HCT116 (cell line): ENCODE data around the gene RTN4. TPM values are rescaled to one million over a fixed set of nuclear protein-coding genes. Genes with fewer than 3 reads are reported as not detected.
A peak's percentile ranks its signal among the peaks of the same experiment; 100 is the strongest.

ENCODE experiments used
- ATAC-seq: fragments of 200-7000 bp; cut with Tn5 transposase; 2 replicates; pipeline ENCODE4 v1.9.1; 2020; ENCODE audit warnings: mild to moderate bottlenecking, moderate library complexity
- BruUV-seq: library from RNA; stranded (reverse); fragments of 400-500 nt; replicated peaks from 2 replicates; lab custom pipeline; 2021; lab: Mats Ljungman, UMichigan
- CTCF ChIA-PET: fragments of 300-600 bp; sonication (Branson Sonifier 250); formaldehyde crosslinking; loops from one replicate; lab custom pipeline; 2021; ENCODE audit warnings: antibody characterized with exemption; lab: Charles Lee
- POLR2A ChIA-PET: fragments of 300-600, 350-600 bp; sonication (Branson Sonifier 250); formaldehyde crosslinking; loops from one replicate; lab custom pipeline; 2021; ENCODE audit warnings: antibody characterized with exemption; lab: Charles Lee
- RAD21 ChIA-PET, 2 experiments: fragments of 300-600 bp; sonication (Branson Sonifier 250); formaldehyde crosslinking; loops; one replicate each; lab custom pipeline; 2023; ENCODE audit warnings: low total read pairs in 2 of 2; ENCODE audit not compliant: uncharacterized antibody in 2 of 2, unreplicated experiment in 2 of 2, low non-redundant PET in 1 of 2; lab: Charles Lee
- DNase-seq: peaks from one replicate; pipeline ENCODE4 v3.0.0-alpha.2; 2010; ENCODE audit warnings: low read depth, low spot score
- H2AFZ ChIP-seq: fragments of 200-600 bp; shearing (Covaris generic), sonication (generic); 2 replicates; pipeline ENCODE4 v1.6.1; 2017; ENCODE audit warnings: low read depth, mixed run types, mixed read lengths, antibody characterized with exemption, low read length; ENCODE audit not compliant: poor library complexity, severe bottlenecking
- H3K27ac ChIP-seq: 2 replicates; pipeline ENCODE4 v1.5.1; 2012; ENCODE audit warnings: low read depth, low read length
- H3K27me3 ChIP-seq: fragments of 200-600 bp; sonication (generic); 2 replicates; pipeline ENCODE4 v1.6.1; 2016; ENCODE audit warnings: mixed run types, low read length, mixed read lengths; ENCODE audit not compliant: insufficient read depth
- H3K36me3 ChIP-seq, 2 experiments: fragments of 200-500 bp in 1 of 2; fragments of 200-600 bp in 1 of 2; sonication (Bioruptor generic) in 1 of 2; sonication (generic) in 1 of 2; 2 replicates each; pipeline versions ENCODE4 v1.5.1 to v1.6.1; 2014 to 2016; ENCODE audit warnings: low read length in 2 of 2, inconsistent platforms in 1 of 2, mixed read lengths in 1 of 2, mixed run types in 1 of 2; ENCODE audit not compliant: insufficient read depth in 2 of 2, control insufficient read depth in 1 of 2
- H3K4me1 ChIP-seq, 2 experiments: fragments of 200-600 bp in 1 of 2; sonication (generic) in 1 of 2; 2 replicates each; pipeline versions ENCODE4 v1.5.1 to v1.6.1; 2012 to 2017; ENCODE audit warnings: low read length in 2 of 2, inconsistent platforms in 1 of 2, mild to moderate bottlenecking in 1 of 2, mixed read lengths in 1 of 2, mixed run types in 1 of 2, moderate library complexity in 1 of 2; ENCODE audit not compliant: insufficient read depth in 2 of 2, control insufficient read depth in 1 of 2
- H3K4me2 ChIP-seq: fragments of 200-600 bp; sonication (generic); 2 replicates; pipeline ENCODE4 v1.6.1; 2017; ENCODE audit warnings: mixed run types, low read length, mixed read lengths
- H3K4me3 ChIP-seq, 2 experiments: fragments of 200-600 bp in 1 of 2; sonication (generic) in 1 of 2; replicated peaks in 1 of 2; 2 replicates each; pipeline ENCODE4 v1.5.1; 2011 to 2016; ENCODE audit warnings: low read length in 2 of 2, control low read depth in 1 of 2, low read depth in 1 of 2, mild to moderate bottlenecking in 1 of 2, mixed read lengths in 1 of 2, mixed run types in 1 of 2
- H3K79me2 ChIP-seq: fragments of 200-600 bp; sonication (generic); 2 replicates; pipeline ENCODE4 v1.6.1; 2017; ENCODE audit warnings: mild to moderate bottlenecking, mixed run types, low read length, moderate library complexity, mixed read lengths; ENCODE audit not compliant: insufficient read depth
- H3K9ac ChIP-seq: fragments of 200-600 bp; sonication (generic); 2 replicates; pipeline ENCODE4 v1.6.1; 2016; ENCODE audit warnings: low read length, mixed read lengths
- H3K9me2 ChIP-seq: fragments of 200-600 bp; sonication (generic), shearing (Covaris generic); 2 replicates; pipeline ENCODE4 v1.6.1; 2017; ENCODE audit warnings: mixed run types, mild to moderate bottlenecking, moderate library complexity; ENCODE audit not compliant: insufficient read depth
- H3K9me3 ChIP-seq, 2 experiments: fragments of 200-500 bp in 1 of 2; fragments of 200-600 bp in 1 of 2; sonication (Bioruptor generic) in 1 of 2; sonication (generic) in 1 of 2; 2 replicates each; pipeline ENCODE4 v1.6.1; 2014 to 2017; ENCODE audit warnings: low read length in 2 of 2, mixed read lengths in 2 of 2, inconsistent platforms in 1 of 2, low read depth in 1 of 2, mild to moderate bottlenecking in 1 of 2, mixed run types in 1 of 2, moderate library complexity in 1 of 2; ENCODE audit not compliant: control insufficient read depth in 1 of 2, insufficient read depth in 1 of 2
- H4K20me1 ChIP-seq: fragments of 200-600 bp; sonication (generic), shearing (Covaris generic); 2 replicates; pipeline ENCODE4 v1.6.1; 2017; ENCODE audit warnings: mixed run types, mild to moderate bottlenecking, moderate library complexity; ENCODE audit not compliant: insufficient read depth
- CBX3 ChIP-seq: IDR thresholded peaks from 2 replicates; pipeline ENCODE4 v1.6.1; 2012; ENCODE audit warnings: low read depth
- EGR1 ChIP-seq: IDR thresholded peaks from 2 replicates; pipeline ENCODE4 v1.6.1; 2012; ENCODE audit warnings: low read depth
- FOSL1 ChIP-seq: IDR thresholded peaks from 2 replicates; pipeline ENCODE4 v1.6.1; 2012; ENCODE audit warnings: low read depth
- RAD21 ChIP-seq: IDR thresholded peaks from 2 replicates; pipeline ENCODE4 v1.6.1; 2012; ENCODE audit warnings: low read depth, mild to moderate bottlenecking
- SIN3A ChIP-seq: IDR thresholded peaks from 2 replicates; pipeline ENCODE4 v1.6.1; 2012; ENCODE audit warnings: low read depth
- SP1 ChIP-seq: IDR thresholded peaks from 2 replicates; pipeline ENCODE4 v1.6.1; 2012; ENCODE audit warnings: low read depth
- SRF ChIP-seq: IDR thresholded peaks from 2 replicates; pipeline ENCODE4 v1.6.1; 2012; ENCODE audit warnings: low read depth
- TCF7L2 ChIP-seq: IDR thresholded peaks from 2 replicates; pipeline ENCODE4 v1.7.0; 2011; ENCODE audit warnings: borderline replicate concordance, inconsistent platforms; ENCODE audit not compliant: insufficient read depth, insufficient read length; ENCODE audit errors: extremely low read depth
- YY1 ChIP-seq: IDR thresholded peaks from 2 replicates; pipeline ENCODE4 v1.6.1; 2011; ENCODE audit warnings: low read length, low read depth, moderate library complexity, mild to moderate bottlenecking; ENCODE audit not compliant: insufficient replicate concordance; ENCODE audit errors: extremely low read depth
- intact Hi-C: fragments of 100-400 bp; cut with micrococcal nuclease; formaldehyde crosslinking; loops from 2 replicates; pipeline ENCODE4 v1.10.0; 2022
- total RNA-seq: library from RNA; stranded (reverse); gene quantifications from one replicate; pipeline ENCODE4 v1.2.1, GENCODE V29; 2021; ENCODE audit not compliant: unreplicated experiment
- TF ChIP-seq, protein P1 (sequence below): IDR thresholded peaks from 2 replicates; pipeline ENCODE4 v1.6.1; 2012
- TF ChIP-seq, protein P2 (sequence below), 3 experiments: fragments of 200-600 bp in 1 of 3; sonication (generic) in 1 of 3; IDR thresholded peaks in 2 of 3; conservative IDR thresholded peaks in 1 of 3; 2 replicates each; pipeline ENCODE4 v1.5.1; 2012 to 2017; ENCODE audit warnings: low read depth in 2 of 3, low read length in 2 of 3, antibody characterized with exemption in 1 of 3, borderline replicate concordance in 1 of 3, control low read depth in 1 of 3, mild to moderate bottlenecking in 1 of 3, mixed read lengths in 1 of 3, mixed run types in 1 of 3, moderate library complexity in 1 of 3; ENCODE audit not compliant: insufficient read depth in 1 of 3

RTN4 gene
- total RNA-seq, 1 experiment from 2014 or later = 221 TPM

DNA sequence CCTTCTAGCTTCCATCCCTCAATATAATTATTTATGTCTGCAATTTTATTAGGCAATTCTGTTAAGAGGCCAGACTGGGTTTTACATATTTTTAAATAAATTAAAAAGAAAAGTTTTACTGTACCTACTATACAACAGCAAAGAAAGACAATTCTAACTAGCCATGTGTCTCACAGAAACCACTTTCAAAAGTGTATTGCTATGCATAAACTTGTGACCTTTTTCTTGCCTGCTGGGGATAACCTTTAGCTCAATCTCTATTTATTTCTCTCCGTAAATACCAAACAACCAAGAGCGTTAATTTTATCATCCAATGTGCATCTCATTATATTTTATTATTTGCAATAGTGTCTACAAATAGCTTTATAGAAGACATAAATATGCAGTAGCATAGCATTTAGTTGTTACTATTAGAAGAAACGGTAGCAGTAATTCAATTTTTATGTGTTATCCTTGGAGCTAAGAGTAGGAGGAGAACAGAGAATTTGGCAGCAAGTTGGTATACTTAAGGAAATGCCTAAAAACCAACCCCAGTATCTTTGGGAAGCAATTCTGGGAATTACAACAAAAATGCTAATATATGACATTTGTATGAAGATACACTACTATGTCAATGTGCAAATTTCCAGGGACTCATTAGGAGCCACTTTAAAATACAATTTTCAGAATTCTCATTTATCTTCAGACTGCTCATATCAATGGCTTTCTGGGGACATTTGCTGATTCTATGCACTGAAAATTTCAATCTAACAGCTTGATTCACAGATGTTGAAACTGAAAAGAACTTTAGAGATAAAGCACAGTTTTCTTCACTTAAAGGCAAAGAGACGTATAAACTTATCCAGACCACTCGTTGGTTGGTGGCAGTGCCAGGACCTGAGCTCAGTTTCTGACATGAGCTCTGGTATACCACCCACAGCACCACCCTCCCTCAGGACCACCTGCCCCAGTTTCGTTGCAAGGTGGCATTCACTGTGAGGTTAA is 23.0 kb upstream of the RTN4 start:
- no peaks in the 10 kb centered on the region for H3K27me3 ChIP-seq
- ATAC-seq (no peak), DNase-seq (no peak)
- H3K9me2 ChIP-seq = no peaks in the 10 kb centered on the region
- BruUV-seq = no TSS peak
- no peak overlapping the region for H3K9ac ChIP-seq
- no peaks in the 10 kb centered on the region for H3K9me3 ChIP-seq
- H3K4me1 ChIP-seq = no peaks in the 10 kb centered on the region; a peak in 1 of 4 replicates
- H3K79me2 ChIP-seq = no peaks in the 10 kb centered on the region
- no peak overlapping the region for H3K27ac ChIP-seq
- no peaks in the 10 kb centered on the region for H3K36me3 ChIP-seq
- H3K4me2 ChIP-seq = no peak overlapping the region
- TF ChIP-seq RAD21 = no peak
- TF ChIP-seq FOSL1 = no peak
- TF ChIP-seq SIN3A = no peak
- TF ChIP-seq, protein P1, sequence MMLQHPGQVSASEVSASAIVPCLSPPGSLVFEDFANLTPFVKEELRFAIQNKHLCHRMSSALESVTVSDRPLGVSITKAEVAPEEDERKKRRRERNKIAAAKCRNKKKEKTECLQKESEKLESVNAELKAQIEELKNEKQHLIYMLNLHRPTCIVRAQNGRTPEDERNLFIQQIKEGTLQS = no peak
- no peak for TF ChIP-seq YY1
- TF ChIP-seq TCF7L2 = no peak
- no peak for TF ChIP-seq SRF
- H3K4me3 ChIP-seq = no peak overlapping the region
- POLR2A ChIA-PET = interaction anchor here (1.0 to 1.5 kb wide), 3 partner anchors 22 to 37 kb away, joined by 3 to 5 read pairs (median 3); partner anchors contain the start of gene RTN4
- CTCF ChIA-PET = no interaction called here
- intact Hi-C loops = no loop called here
- RAD21 ChIA-PET = no interaction called here
- H2AFZ ChIP-seq = no peak overlapping the region
- H4K20me1 ChIP-seq = no peaks in the 10 kb centered on the region

DNA sequence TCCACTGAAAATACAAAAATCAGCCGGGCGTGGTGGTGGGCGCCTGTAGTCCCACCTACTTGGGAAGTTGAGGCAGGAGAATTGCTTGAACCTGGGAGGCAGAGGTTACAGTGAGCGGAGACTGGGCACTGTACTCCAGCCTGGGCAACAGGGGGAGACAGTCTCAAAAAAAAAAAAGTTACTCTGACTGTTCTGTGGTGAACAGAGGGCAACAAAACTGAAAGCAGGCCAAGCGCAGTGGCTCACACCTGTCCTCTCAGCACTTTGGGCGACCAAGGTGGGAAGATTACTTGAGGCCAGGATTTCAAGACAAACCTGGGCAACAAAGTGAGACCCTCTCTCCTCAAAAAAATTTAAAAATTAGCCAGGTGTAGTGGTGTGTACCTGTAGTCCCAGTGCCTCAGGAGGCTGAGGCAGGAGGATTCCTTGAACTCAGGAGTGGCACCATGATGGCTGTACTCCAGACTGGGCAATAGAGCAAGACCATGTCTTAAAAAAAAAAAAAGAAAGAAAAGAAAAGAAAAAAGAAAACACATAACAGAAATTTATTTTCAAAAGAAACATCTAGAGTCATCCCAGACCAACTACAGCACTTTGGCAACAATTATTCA is 13.6 kb upstream of the RTN4 start:
- CTCF ChIA-PET = interaction anchor here (0.7 kb wide), 1 partner anchor 611 kb away, joined by 3 read pairs; no protein-coding TSS in a partner anchor
- peak; percentile 84 for ATAC-seq

More for the DNA sequence above, 13.6 kb upstream of the RTN4 start:
- intact Hi-C loops = no loop called here
- no peaks in the 10 kb centered on the region for H3K9me2 ChIP-seq
- no peak overlapping the region for H2AFZ ChIP-seq
- H3K4me2 ChIP-seq = no peak overlapping the region
- H3K27me3 ChIP-seq = no peaks in the 10 kb centered on the region
- RAD21 ChIA-PET = no interaction called here
- no peak overlapping the region for H3K27ac ChIP-seq
- POLR2A ChIA-PET = interaction anchor here (1.0 kb wide), 1 partner anchor 13 kb away, joined by 3 read pairs; the partner anchor contains the start of gene RTN4
- no peak for DNase-seq
- H3K36me3 ChIP-seq = no peaks in the 10 kb centered on the region
- TF ChIP-seq RAD21 = peak; percentile 59
- TF ChIP-seq, protein P1 = no peak
- TF ChIP-seq EGR1 = no peak
- TF ChIP-seq, protein P2, sequence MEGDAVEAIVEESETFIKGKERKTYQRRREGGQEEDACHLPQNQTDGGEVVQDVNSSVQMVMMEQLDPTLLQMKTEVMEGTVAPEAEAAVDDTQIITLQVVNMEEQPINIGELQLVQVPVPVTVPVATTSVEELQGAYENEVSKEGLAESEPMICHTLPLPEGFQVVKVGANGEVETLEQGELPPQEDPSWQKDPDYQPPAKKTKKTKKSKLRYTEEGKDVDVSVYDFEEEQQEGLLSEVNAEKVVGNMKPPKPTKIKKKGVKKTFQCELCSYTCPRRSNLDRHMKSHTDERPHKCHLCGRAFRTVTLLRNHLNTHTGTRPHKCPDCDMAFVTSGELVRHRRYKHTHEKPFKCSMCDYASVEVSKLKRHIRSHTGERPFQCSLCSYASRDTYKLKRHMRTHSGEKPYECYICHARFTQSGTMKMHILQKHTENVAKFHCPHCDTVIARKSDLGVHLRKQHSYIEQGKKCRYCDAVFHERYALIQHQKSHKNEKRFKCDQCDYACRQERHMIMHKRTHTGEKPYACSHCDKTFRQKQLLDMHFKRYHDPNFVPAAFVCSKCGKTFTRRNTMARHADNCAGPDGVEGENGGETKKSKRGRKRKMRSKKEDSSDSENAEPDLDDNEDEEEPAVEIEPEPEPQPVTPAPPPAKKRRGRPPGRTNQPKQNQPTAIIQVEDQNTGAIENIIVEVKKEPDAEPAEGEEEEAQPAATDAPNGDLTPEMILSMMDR (IDR thresholded peaks at IDR 0.05 in 2 of 3, conservative IDR thresholded peaks at IDR 0.05 in 1 of 3; ENCODE audit: borderline replicate concordance in 1 of 3, insufficient read depth in 1 of 3, low read depth in 2 of 3, low read length in 2 of 3) = peak; percentile 15 to 27 (median 26); a peak in 1 of 6 replicates
- TF ChIP-seq CBX3 = no peak
- TF ChIP-seq SP1 = no peak
- H4K20me1 ChIP-seq = no peaks in the 10 kb centered on the region
- no peaks in the 10 kb centered on the region for H3K4me1 ChIP-seq
- no peaks in the 10 kb centered on the region for H3K9me3 ChIP-seq
- H3K4me3 ChIP-seq = no peak overlapping the region
- BruUV-seq = no TSS peak
- H3K9ac ChIP-seq = no peak overlapping the region
- no peaks in the 10 kb centered on the region for H3K79me2 ChIP-seq
